GM19238 (cell line): Measurements from ENCODE around the gene DOCK1.
"Not testable (repeated sequence)": the region's sequence is repeated elsewhere in the genome, so short reads cannot be mapped to it uniquely, and the experiment has no call there.

ENCODE experiments used
- DNase-seq: peaks from one replicate; pipeline ENCODE4 v3.0.0; 2011; ENCODE audit warnings: low spot score; ENCODE audit not compliant: insufficient read length

Gene DOCK1

GRCh38 chr10:126924915-126925300 lies 19.7 kb downstream of the DOCK1 start:
- no peak for DNase-seq

- DNase-seq: no peak
Measured at GRCh38 chr10:126926568-126926967, 21.3 kb downstream of the DOCK1 start.

GRCh38 chr10:126927799-126928198 lies 22.6 kb downstream of the DOCK1 start:
- no peak for DNase-seq

GRCh38 chr10:126928274-126928673 lies 23.0 kb downstream of the DOCK1 start:
- DNase-seq: no peak

- no peak for DNase-seq
Measured at GRCh38 chr10:126929391-126929790, 24.2 kb downstream of the DOCK1 start.

- no peak for DNase-seq
Measured at GRCh38 chr10:126930131-126930882, 25.1 kb downstream of the DOCK1 start.

- no peak for DNase-seq
Measured at GRCh38 chr10:126930883-126931503, 25.8 kb downstream of the DOCK1 start.

- DNase-seq: no peak
Measured at GRCh38 chr10:126931544-126931943, 26.3 kb downstream of the DOCK1 start.

GRCh38 chr10:126932516-126932915 lies 27.3 kb downstream of the DOCK1 start:
- no peak for DNase-seq

GRCh38 chr10:126933116-126933515 lies 27.9 kb downstream of the DOCK1 start:
- no peak for DNase-seq

GRCh38 chr10:126935263-126935946 lies 30.2 kb downstream of the DOCK1 start:
- DNase-seq: no peak

GRCh38 chr10:126937026-126937425 lies 31.8 kb downstream of the DOCK1 start:
- no peak for DNase-seq

GRCh38 chr10:126938121-126938520 lies 32.9 kb downstream of the DOCK1 start:
- not testable (repeated sequence) for DNase-seq

- DNase-seq: no peak
Measured at GRCh38 chr10:126939706-126940105, 34.5 kb downstream of the DOCK1 start.

GRCh38 chr10:126940670-126941310 lies 35.6 kb downstream of the DOCK1 start:
- no peak for DNase-seq

- DNase-seq: no peak
Measured at GRCh38 chr10:126944191-126944590, 39.0 kb downstream of the DOCK1 start.

GRCh38 chr10:126945351-126946030 lies 40.3 kb downstream of the DOCK1 start:
- DNase-seq: no peak

- no peak for DNase-seq
Measured at GRCh38 chr10:126946746-126947145, 41.5 kb downstream of the DOCK1 start.

GRCh38 chr10:126948355-126949160 lies 43.3 kb downstream of the DOCK1 start:
- DNase-seq: no peak

GRCh38 chr10:126949161-126949503 lies 43.9 kb downstream of the DOCK1 start:
- DNase-seq: no peak
